GM21526 (cell line): ENCODE data around the gene LRRN2.
"Not testable (repeated sequence)": the region's sequence is repeated elsewhere in the genome, so short reads cannot be mapped to it uniquely, and the experiment has no call there.

Experiments used
- ATAC-seq: cut with Tn5 transposase; IDR thresholded peaks from one replicate; pipeline ENCODE4 v1.9.1; 2021; ENCODE audit warnings: moderate library complexity; ENCODE audit not compliant: unreplicated experiment, low FRiP score

The LRRN2 gene

GRCh38 chr1:204578867-204579664 lies 106.5 kb downstream of the LRRN2 start:
- peak; percentile 61 for ATAC-seq

GRCh38 chr1:204577794-204578478 lies 107.6 kb downstream of the LRRN2 start:
- no peak for ATAC-seq

- ATAC-seq = no peak
These were observed 109.1 kb downstream of the LRRN2 start for GRCh38 chr1:204576422-204576821.

- ATAC-seq = no peak
These were observed 110.0 kb downstream of the LRRN2 start for GRCh38 chr1:204575221-204576190.

GRCh38 chr1:204574865-204575163 lies 110.7 kb downstream of the LRRN2 start:
- no peak for ATAC-seq

GRCh38 chr1:204574016-204574864 lies 111.3 kb downstream of the LRRN2 start:
- ATAC-seq = no peak

GRCh38 chr1:204572923-204573922 lies 112.3 kb downstream of the LRRN2 start:
- ATAC-seq = no peak

GRCh38 chr1:204571631-204572030 lies 113.9 kb downstream of the LRRN2 start:
- no peak for ATAC-seq

- ATAC-seq = no peak
These were observed 114.4 kb downstream of the LRRN2 start for GRCh38 chr1:204571128-204571527.

GRCh38 chr1:204570021-204570420 lies 115.5 kb downstream of the LRRN2 start:
- ATAC-seq = not testable (repeated sequence)

- ATAC-seq = no peak
These were observed 116.1 kb downstream of the LRRN2 start for GRCh38 chr1:204569478-204569877.

GRCh38 chr1:204568576-204569315 lies 116.8 kb downstream of the LRRN2 start:
- no peak for ATAC-seq
